DND-41 (cell line): Measurements from ENCODE around the gene GEMIN7.

Source experiments
- ATAC-seq: fragments of 200-7000 bp; cut with Tn5 transposase; 3 replicates; pipeline ENCODE4 v1.9.1; 2021; ENCODE audit warnings: low read depth; ENCODE audit not compliant: insufficient read depth
- DNase-seq: peaks from one replicate; pipeline ENCODE4 v3.0.0-alpha.2; 2020
- H2AFZ ChIP-seq: 2 replicates; pipeline ENCODE4 v1.6.0; 2012; ENCODE audit warnings: low read depth, low read length
- H3K27ac ChIP-seq: 2 replicates; pipeline ENCODE4 v1.5.1; 2012; ENCODE audit warnings: low read length, inconsistent platforms
- H3K27me3 ChIP-seq: fragments of 200-600 bp; sonication (generic); 2 replicates; pipeline ENCODE4 v1.6.0; 2012; ENCODE audit warnings: low read length, mild to moderate bottlenecking, inconsistent platforms; ENCODE audit not compliant: insufficient read depth, poor library complexity
- H3K36me3 ChIP-seq: 2 replicates; pipeline ENCODE4 v1.5.1; 2012; ENCODE audit warnings: low read length, inconsistent platforms; ENCODE audit not compliant: insufficient read depth
- H3K4me1 ChIP-seq: 2 replicates; pipeline ENCODE4 v1.5.1; 2012; ENCODE audit warnings: mild to moderate bottlenecking, low read length; ENCODE audit not compliant: insufficient read depth
- H3K4me2 ChIP-seq: 2 replicates; pipeline ENCODE4 v1.6.0; 2012; ENCODE audit warnings: mild to moderate bottlenecking, moderate library complexity, low read length, inconsistent platforms; ENCODE audit not compliant: insufficient read depth
- H3K4me3 ChIP-seq, 2 experiments: fragments of 200-600 bp in 1 of 2; shearing (Covaris generic) in 1 of 2; 2 replicates each; pipeline ENCODE4 v1.5.1; 2012 to 2016; ENCODE audit warnings: inconsistent platforms in 2 of 2, low read length in 2 of 2, mild to moderate bottlenecking in 2 of 2, low read depth in 1 of 2, moderate library complexity in 1 of 2
- H3K79me2 ChIP-seq: 2 replicates; pipeline ENCODE4 v1.6.0; 2012; ENCODE audit warnings: low read length, inconsistent platforms; ENCODE audit not compliant: insufficient read depth
- H3K9ac ChIP-seq: 2 replicates; pipeline ENCODE4 v1.6.0; 2012; ENCODE audit warnings: low read depth, mild to moderate bottlenecking, inconsistent platforms, low read length, moderate library complexity
- H3K9me3 ChIP-seq: 2 replicates; pipeline ENCODE4 v1.5.1; 2012; ENCODE audit warnings: low read length, moderate library complexity, mild to moderate bottlenecking, inconsistent platforms; ENCODE audit not compliant: insufficient read depth, severe bottlenecking
- H4K20me1 ChIP-seq: 2 replicates; pipeline ENCODE4 v1.6.0; 2012; ENCODE audit warnings: low read length; ENCODE audit not compliant: insufficient read depth
- EZH2 ChIP-seq: IDR thresholded peaks from 3 replicates; pipeline ENCODE4 v1.6.1; 2012; ENCODE audit warnings: borderline replicate concordance, low read depth, mild to moderate bottlenecking, moderate library complexity, low read length, inconsistent platforms; ENCODE audit not compliant: severe bottlenecking
- TF ChIP-seq, protein P1 (sequence below): IDR thresholded peaks from 2 replicates; pipeline ENCODE4 v1.5.1; 2012; ENCODE audit warnings: borderline replicate concordance, low read length, moderate library complexity, mild to moderate bottlenecking; ENCODE audit not compliant: poor library complexity, severe bottlenecking; ENCODE audit errors: extremely low read depth

The GEMIN7 gene

DNA sequence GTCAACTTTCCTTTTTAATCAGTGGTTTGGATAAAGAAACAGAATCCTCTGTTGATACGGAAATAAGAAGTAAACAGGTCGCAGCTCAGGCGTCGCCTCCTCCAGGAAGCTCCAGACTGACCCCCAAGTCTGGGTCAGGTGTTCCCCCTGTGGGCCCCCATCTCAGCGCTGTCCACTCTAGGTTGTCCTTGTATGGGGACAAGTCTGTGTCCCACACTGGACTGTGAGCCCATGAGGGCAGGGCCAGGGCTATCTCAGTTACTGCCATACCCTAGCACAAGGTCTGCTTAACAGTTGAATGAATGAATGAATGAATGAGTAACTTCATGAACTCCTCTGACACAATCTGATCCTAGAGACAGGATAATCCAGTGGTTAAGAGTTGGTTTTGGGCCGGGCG is 32.7 kb upstream of the GEMIN7 start:
- peaks cover 80% of the 10 kb centered on the region for H4K20me1 ChIP-seq
- no peak overlapping the region for H3K9ac ChIP-seq
- no peak overlapping the region for H3K4me3 ChIP-seq
- peaks cover 69% of the 10 kb centered on the region for H3K36me3 ChIP-seq
- no peak overlapping the region for H2AFZ ChIP-seq
- TF ChIP-seq EZH2 = no peak
- TF ChIP-seq, protein P1, sequence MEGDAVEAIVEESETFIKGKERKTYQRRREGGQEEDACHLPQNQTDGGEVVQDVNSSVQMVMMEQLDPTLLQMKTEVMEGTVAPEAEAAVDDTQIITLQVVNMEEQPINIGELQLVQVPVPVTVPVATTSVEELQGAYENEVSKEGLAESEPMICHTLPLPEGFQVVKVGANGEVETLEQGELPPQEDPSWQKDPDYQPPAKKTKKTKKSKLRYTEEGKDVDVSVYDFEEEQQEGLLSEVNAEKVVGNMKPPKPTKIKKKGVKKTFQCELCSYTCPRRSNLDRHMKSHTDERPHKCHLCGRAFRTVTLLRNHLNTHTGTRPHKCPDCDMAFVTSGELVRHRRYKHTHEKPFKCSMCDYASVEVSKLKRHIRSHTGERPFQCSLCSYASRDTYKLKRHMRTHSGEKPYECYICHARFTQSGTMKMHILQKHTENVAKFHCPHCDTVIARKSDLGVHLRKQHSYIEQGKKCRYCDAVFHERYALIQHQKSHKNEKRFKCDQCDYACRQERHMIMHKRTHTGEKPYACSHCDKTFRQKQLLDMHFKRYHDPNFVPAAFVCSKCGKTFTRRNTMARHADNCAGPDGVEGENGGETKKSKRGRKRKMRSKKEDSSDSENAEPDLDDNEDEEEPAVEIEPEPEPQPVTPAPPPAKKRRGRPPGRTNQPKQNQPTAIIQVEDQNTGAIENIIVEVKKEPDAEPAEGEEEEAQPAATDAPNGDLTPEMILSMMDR = no peak
- no peaks in the 10 kb centered on the region for H3K27me3 ChIP-seq
- peaks cover 96% of the 10 kb centered on the region for H3K79me2 ChIP-seq
- H3K4me2 ChIP-seq = no peak overlapping the region
- H3K9me3 ChIP-seq = no peaks in the 10 kb centered on the region
- no peak overlapping the region for H3K27ac ChIP-seq
- H3K4me1 ChIP-seq = peaks cover 11% of the 10 kb centered on the region
- ATAC-seq (no peak), DNase-seq (no peak)

DNA sequence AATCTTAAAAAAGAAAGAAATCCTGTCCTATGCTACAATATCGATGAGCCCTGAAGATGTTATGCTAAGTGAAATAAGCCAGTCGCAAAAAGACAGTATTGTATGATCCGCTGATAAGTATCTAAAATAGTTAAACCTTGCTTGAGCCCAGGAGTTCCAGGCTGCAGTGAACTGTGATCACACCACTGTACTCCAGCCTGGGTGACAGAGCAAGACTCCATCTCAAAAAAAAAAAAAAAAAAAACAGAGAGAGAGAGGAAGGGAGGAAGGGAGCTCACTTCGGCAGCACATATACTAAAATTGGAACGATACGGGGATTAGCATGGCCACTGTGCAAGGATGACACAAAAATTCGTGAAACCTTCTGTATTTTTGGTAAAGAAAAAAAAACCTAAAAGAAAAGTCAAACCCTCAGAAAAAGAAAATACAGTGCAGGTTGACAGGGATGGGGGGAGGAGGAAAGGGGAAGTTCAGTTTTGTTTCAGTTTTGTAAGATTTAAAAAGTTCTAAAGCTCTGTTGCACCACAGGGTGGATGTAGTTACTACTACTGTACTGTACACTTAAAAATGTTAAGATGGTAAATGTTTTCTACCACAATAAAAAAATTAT is 31.8 kb upstream of the GEMIN7 start:
- no peak for ATAC-seq
- H2AFZ ChIP-seq = no peak overlapping the region
- TF ChIP-seq, protein P1 = no peak
- no peak for TF ChIP-seq EZH2
- H3K9me3 ChIP-seq = no peaks in the 10 kb centered on the region
- H3K36me3 ChIP-seq = peaks cover 69% of the 10 kb centered on the region
- H3K4me3 ChIP-seq = no peak overlapping the region
- no peak overlapping the region for H3K27ac ChIP-seq
- H3K4me2 ChIP-seq = no peak overlapping the region
- no peak overlapping the region for H3K9ac ChIP-seq
- no peak for DNase-seq
- H4K20me1 ChIP-seq = peaks cover 78% of the 10 kb centered on the region
- peaks cover 3% of the 10 kb centered on the region; the same call in 1 of the 2 replicates for H3K4me1 ChIP-seq
- H3K79me2 ChIP-seq = peaks cover 93% of the 10 kb centered on the region
- H3K27me3 ChIP-seq = no peaks in the 10 kb centered on the region

DNA sequence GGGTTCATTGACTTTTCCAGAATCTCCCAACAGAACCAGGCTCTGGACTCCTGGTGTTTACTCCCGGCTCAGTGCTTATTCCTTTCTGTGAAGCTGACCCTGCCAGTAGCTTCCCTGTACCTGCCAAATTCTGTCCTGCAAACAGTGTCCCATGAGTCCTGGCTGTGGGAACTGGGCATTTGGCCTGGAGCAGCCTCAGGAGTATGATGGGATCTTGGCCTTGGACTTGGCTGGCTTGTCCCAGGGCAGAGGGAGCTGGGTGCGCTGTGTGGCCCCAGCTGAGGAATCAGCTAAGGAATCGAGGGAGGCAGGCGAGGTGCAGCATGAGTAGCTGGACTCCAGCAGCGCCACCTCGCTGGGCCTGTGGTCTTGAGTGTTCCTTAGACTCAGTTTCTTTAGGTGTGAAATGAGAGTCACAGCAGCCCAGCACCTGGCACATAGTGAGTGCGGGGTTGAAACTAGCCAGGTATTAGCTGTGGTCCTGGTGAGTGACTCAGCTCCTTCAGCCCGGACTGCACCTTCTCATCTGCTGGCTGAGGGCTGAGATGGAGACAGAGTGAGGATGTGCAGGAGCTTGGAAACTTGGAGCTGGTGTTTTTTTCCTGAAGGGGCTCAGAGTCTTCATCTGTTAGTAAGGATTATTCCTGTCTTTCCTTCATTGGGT is 29.9 kb upstream of the GEMIN7 start:
- no peak for ATAC-seq
- Histone ChIP-seq H3K9me3 (no peaks in the 10 kb centered on the region), H3K4me3 (no peak overlapping the region), H3K4me1 (no peaks in the 10 kb centered on the region), H3K27me3 (no peaks in the 10 kb centered on the region), H3K9ac (no peak overlapping the region), H2AFZ (no peak overlapping the region), H3K36me3 (peaks cover 67% of the 10 kb centered on the region), H4K20me1 (peaks cover 79% of the 10 kb centered on the region), H3K27ac (no peak overlapping the region), H3K4me2 (no peak overlapping the region), H3K79me2 (peaks cover 86% of the 10 kb centered on the region)
- TF ChIP-seq, protein P1 = no peak
- TF ChIP-seq EZH2 = no peak
- no peak for DNase-seq
